ENCODE results near the gene SGIP1.
"Not testable (repeated sequence)": the region's sequence is repeated elsewhere in the genome, so short reads cannot be mapped to it uniquely, and the experiment has no call there.

Gene SGIP1

DNA sequence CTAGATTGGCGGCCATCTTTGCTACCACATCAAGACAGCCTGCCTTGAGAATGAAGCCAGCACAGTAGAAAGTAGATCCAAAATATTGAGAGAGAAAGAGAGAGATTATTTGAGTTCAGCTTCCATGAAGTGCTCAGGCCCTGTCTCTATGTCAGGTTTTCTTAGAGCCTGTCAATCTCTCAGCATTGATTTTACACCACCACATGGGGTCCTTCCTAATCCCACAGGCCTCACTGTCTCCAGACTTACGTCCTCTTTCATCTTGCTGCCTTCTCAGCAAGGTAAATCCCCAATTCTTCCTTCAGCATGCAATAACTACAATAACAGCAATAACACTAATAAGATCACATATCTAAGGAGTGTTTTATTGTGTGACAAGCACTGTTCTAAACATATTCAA lies 239.3 kb downstream of the SGIP1 start:
- no peak for DNase-seq

- no peak for DNase-seq
Measured at GRCh38 chr1:66774438-66774837, 240.5 kb downstream of the SGIP1 start.

- no peak for DNase-seq
Measured at GRCh38 chr1:66775646-66776045, 241.7 kb downstream of the SGIP1 start.

DNA sequence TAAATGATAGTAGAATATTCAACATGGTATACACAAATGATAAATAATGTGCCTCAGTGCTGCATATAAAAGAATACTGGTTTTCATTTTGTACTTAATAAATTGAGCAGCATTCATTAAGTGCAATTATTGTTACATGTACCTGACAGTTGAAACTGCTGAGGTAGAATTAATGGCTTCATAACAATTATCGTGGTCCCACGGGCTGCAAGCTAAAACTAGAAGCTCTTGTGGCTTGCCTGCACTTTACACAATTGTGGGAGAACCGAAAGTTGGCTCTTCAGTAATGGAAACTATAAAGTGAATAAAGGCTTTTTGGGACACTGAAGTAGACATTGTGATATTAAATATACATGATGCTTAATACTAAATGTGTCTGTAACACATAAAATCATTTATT lies 243.9 kb downstream of the SGIP1 start:
- no peak for DNase-seq

DNA sequence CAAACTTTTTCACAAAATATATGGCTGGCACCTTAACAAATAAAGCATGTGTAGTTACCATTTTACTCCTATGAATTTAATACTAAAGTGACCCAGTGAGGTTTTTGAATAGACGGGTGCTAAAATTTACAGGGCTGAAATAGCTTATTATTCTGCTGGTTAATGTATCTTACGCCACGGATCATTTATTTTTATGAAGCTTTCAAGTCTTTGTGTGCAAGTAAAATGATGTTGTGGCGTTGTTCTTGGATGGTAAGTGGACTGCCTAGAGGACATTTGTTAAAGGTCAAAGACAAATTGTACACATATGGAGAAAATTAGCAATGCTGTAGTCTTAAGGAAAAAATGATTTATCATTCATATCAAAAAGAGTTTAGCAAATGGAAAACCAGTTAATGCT lies 244.3 kb downstream of the SGIP1 start:
- DNase-seq: no peak

DNA sequence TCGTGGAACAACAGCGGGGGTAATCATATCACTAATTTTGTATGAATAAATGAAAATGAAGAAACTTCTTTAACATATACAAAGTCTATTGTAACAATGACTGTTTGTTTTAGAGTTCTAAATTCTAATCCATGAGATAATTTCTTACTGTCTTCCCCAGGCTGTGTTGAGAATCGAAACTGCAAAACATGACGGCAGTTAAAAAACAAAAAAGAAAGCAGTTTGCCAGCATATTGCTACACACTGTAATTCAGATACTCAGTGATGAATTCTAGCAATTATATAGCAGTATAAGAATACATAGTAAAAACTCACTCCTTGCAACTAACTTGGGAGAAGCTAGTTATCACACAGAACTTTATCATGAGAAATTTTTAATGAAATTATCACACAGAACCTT lies 245.0 kb downstream of the SGIP1 start:
- no peak for DNase-seq

GRCh38 chr1:66779475-66780078 lies 245.6 kb downstream of the SGIP1 start:
- no peak for DNase-seq

DNA sequence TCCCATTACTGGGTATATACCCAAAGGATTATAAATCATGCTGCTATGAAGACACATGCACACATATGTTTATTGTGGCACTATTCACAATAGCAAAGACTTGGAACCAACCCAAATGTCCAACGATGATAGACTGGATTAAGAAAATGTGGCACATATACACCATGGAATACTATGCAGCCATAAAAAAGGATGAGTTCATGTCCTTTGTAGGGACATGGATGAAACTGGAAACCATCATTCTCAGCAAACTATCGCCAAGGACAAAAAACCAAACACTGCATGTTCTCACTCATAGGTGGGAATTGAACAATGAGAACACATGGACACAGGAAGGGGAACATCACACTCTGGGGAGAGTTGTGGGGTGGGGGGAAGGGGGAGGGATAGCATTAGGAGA lies 251.8 kb downstream of the SGIP1 start:
- not testable (repeated sequence) for DNase-seq

DNA sequence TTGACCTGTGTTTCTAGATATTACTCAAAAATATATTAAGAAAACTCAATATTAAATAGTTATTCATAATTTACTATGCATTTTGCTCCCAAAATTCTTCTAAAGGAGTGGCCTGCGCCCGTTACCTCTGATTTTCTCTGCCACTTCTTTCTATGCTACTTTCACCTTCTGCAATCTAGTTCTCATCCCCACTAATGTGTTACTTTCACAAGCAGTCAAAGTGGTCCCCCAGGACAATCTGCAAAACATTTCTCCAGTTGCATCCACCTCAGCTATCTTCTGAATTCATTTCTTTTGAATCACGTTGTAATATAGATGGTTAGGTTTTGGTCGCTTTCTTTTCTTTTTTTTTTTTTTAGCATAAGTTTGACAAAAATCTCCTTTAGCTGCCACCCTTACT lies 253.7 kb downstream of the SGIP1 start:
- DNase-seq: no peak

- DNase-seq: no peak
Measured at GRCh38 chr1:66788231-66788939, 254.4 kb downstream of the SGIP1 start.

GRCh38 chr1:66791621-66792610 lies 258.0 kb downstream of the SGIP1 start:
- no peak for DNase-seq

DNA sequence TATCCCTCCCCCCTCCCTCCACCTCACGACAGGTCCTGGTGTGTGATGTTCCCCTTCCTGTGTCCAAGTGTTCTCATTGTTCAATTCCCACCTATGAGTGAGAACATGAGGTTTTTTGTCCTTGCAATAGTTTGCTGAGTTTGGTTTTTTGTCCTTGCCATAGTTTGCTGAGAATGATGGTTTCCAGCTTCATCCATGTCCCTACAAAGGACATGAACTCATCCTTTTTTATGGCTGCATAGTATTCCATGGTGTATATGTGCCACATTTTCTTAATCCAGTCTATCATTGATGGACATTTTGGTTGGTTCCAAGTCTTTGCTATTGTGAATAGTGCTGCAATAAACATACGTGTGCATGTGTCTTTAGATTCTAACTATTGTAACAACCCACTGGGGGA lies 261.9 kb downstream of the SGIP1 start:
- not testable (repeated sequence) for DNase-seq

Data from GOT3 (cell line).